Activated T-helper 17 cell treated with anti-CD3 and anti-CD28 coated beads, Interleukin-2, amount 50 U/mL, for 72 hours (primary cell): ENCODE measurements around the gene HMGCS1. TPM values are rescaled to one million over a fixed set of nuclear protein-coding genes. Genes with fewer than 3 reads are reported as not detected.
"Not testable (repeated sequence)": the region's sequence is repeated elsewhere in the genome, so short reads cannot be mapped to it uniquely, and the experiment has no call there.

ENCODE experiments used
- ATAC-seq: fragments of 150-1000 bp; cut with Tn5 transposase; replicated peaks from 2 replicates; pipeline ENCODE4 v1.10.0; 2021; ENCODE audit warnings: mild to moderate bottlenecking, moderate library complexity
- H3K27ac Mint-ChIP-seq: one replicate; pipeline ENCODE4 v1.8.0; 2022; ENCODE audit warnings: mixed read lengths
- H3K27me3 Mint-ChIP-seq: one replicate; pipeline ENCODE4 v1.8.0; 2022; ENCODE audit warnings: mixed read lengths
- H3K36me3 Mint-ChIP-seq: one replicate; pipeline ENCODE4 v1.8.0; 2022; ENCODE audit warnings: low read depth, mild to moderate bottlenecking, mixed read lengths
- H3K4me1 Mint-ChIP-seq: one replicate; pipeline ENCODE4 v1.8.0; 2022; ENCODE audit warnings: mixed read lengths
- H3K4me3 Mint-ChIP-seq: one replicate; pipeline ENCODE4 v1.8.0; 2022; ENCODE audit warnings: mild to moderate bottlenecking, mixed read lengths
- H3K9me3 Mint-ChIP-seq: one replicate; pipeline ENCODE4 v1.8.0; 2022; ENCODE audit warnings: mixed read lengths
- total RNA-seq, 2 donors: library from RNA; stranded (reverse); gene quantifications; one replicate each; pipeline ENCODE4 v1.2.3, GENCODE V29; 2022

The HMGCS1 gene
- total RNA-seq, 2 donors from 2014 or later = 90.2 to 108 TPM

- H3K9me3 Mint-ChIP-seq = no peaks in the 10 kb centered on the region
- H3K27me3 Mint-ChIP-seq = peaks cover 16% of the 10 kb centered on the region
- no peaks in the 10 kb centered on the region for H3K4me1 Mint-ChIP-seq
- H3K4me3 Mint-ChIP-seq = no peak overlapping the region
- H3K27ac Mint-ChIP-seq = no peak overlapping the region
- H3K36me3 Mint-ChIP-seq = no peaks in the 10 kb centered on the region
- no peak for ATAC-seq
Measured at GRCh38 chr5:43275391-43275790, 37.8 kb downstream of the HMGCS1 start.

- Mint-ChIP-seq H3K27ac (no peak overlapping the region), H3K4me3 (no peak overlapping the region), H3K9me3 (no peaks in the 10 kb centered on the region), H3K36me3 (no peaks in the 10 kb centered on the region), H3K4me1 (no peaks in the 10 kb centered on the region), H3K27me3 (peaks cover 22% of the 10 kb centered on the region)
- no peak for ATAC-seq
Measured at GRCh38 chr5:43274435-43275114, 38.6 kb downstream of the HMGCS1 start.

GRCh38 chr5:43273552-43273951 lies 39.7 kb downstream of the HMGCS1 start:
- peaks cover 22% of the 10 kb centered on the region for H3K27me3 Mint-ChIP-seq
- no peak overlapping the region for H3K4me3 Mint-ChIP-seq
- peak overlapping the region; percentile 7 for H3K27ac Mint-ChIP-seq
- no peaks in the 10 kb centered on the region for H3K36me3 Mint-ChIP-seq
- no peak for ATAC-seq
- H3K4me1 Mint-ChIP-seq = no peaks in the 10 kb centered on the region
- no peaks in the 10 kb centered on the region for H3K9me3 Mint-ChIP-seq

GRCh38 chr5:43270645-43271044 lies 42.6 kb downstream of the HMGCS1 start:
- no peak overlapping the region for H3K4me3 Mint-ChIP-seq
- no peaks in the 10 kb centered on the region for H3K36me3 Mint-ChIP-seq
- ATAC-seq = no peak
- H3K27ac Mint-ChIP-seq = no peak overlapping the region
- peaks cover 10% of the 10 kb centered on the region for H3K4me1 Mint-ChIP-seq
- H3K27me3 Mint-ChIP-seq = peaks cover 42% of the 10 kb centered on the region
- H3K9me3 Mint-ChIP-seq = peaks cover 17% of the 10 kb centered on the region

- H3K9me3 Mint-ChIP-seq = peaks cover 17% of the 10 kb centered on the region
- ATAC-seq = peak; percentile 48
- peak overlapping the region; percentile 22 for H3K27ac Mint-ChIP-seq
- H3K4me1 Mint-ChIP-seq = peaks cover 10% of the 10 kb centered on the region
- H3K36me3 Mint-ChIP-seq = no peaks in the 10 kb centered on the region
- peaks cover 60% of the 10 kb centered on the region for H3K27me3 Mint-ChIP-seq
- no peak overlapping the region for H3K4me3 Mint-ChIP-seq
Measured at GRCh38 chr5:43268188-43268820, 44.9 kb downstream of the HMGCS1 start.

GRCh38 chr5:43262269-43262668 lies 50.9 kb downstream of the HMGCS1 start:
- H3K9me3 Mint-ChIP-seq, H3K4me1 Mint-ChIP-seq, H3K4me3 Mint-ChIP-seq, ATAC-seq, H3K36me3 Mint-ChIP-seq, H3K27ac Mint-ChIP-seq: not testable (repeated sequence)
- H3K27me3 Mint-ChIP-seq = peaks cover 35% of the 10 kb centered on the region

GRCh38 chr5:43258116-43258515 lies 55.1 kb downstream of the HMGCS1 start:
- no peak overlapping the region for H3K4me3 Mint-ChIP-seq
- ATAC-seq = peak; percentile 29
- H3K9me3 Mint-ChIP-seq = no peaks in the 10 kb centered on the region
- H3K4me1 Mint-ChIP-seq = no peaks in the 10 kb centered on the region
- no peak overlapping the region for H3K27ac Mint-ChIP-seq
- no peaks in the 10 kb centered on the region for H3K36me3 Mint-ChIP-seq
- peaks cover 30% of the 10 kb centered on the region for H3K27me3 Mint-ChIP-seq

GRCh38 chr5:43256261-43256966 lies 56.8 kb downstream of the HMGCS1 start:
- no peaks in the 10 kb centered on the region for H3K4me1 Mint-ChIP-seq
- H3K27ac Mint-ChIP-seq = no peak overlapping the region
- H3K36me3 Mint-ChIP-seq = no peaks in the 10 kb centered on the region
- peaks cover 23% of the 10 kb centered on the region for H3K27me3 Mint-ChIP-seq
- no peaks in the 10 kb centered on the region for H3K9me3 Mint-ChIP-seq
- no peak for ATAC-seq
- H3K4me3 Mint-ChIP-seq = no peak overlapping the region

- H3K27me3 Mint-ChIP-seq = peaks cover 23% of the 10 kb centered on the region
- no peaks in the 10 kb centered on the region for H3K4me1 Mint-ChIP-seq
- H3K4me3 Mint-ChIP-seq = no peak overlapping the region
- H3K27ac Mint-ChIP-seq = no peak overlapping the region
- no peak for ATAC-seq
- no peaks in the 10 kb centered on the region for H3K36me3 Mint-ChIP-seq
- H3K9me3 Mint-ChIP-seq = no peaks in the 10 kb centered on the region
Measured at GRCh38 chr5:43255704-43256103, 57.5 kb downstream of the HMGCS1 start.

- Mint-ChIP-seq H3K9me3 (no peaks in the 10 kb centered on the region), H3K36me3 (no peaks in the 10 kb centered on the region), H3K4me1 (peaks cover 5% of the 10 kb centered on the region), H3K4me3 (no peak overlapping the region), H3K27me3 (peaks cover 25% of the 10 kb centered on the region), H3K27ac (no peak overlapping the region)
- ATAC-seq = no peak
Measured at GRCh38 chr5:43251754-43252153, 61.5 kb downstream of the HMGCS1 start.

- peaks cover 5% of the 10 kb centered on the region for H3K4me1 Mint-ChIP-seq
- H3K9me3 Mint-ChIP-seq = no peaks in the 10 kb centered on the region
- H3K27ac Mint-ChIP-seq = peak overlapping the region; percentile 42
- H3K36me3 Mint-ChIP-seq = no peaks in the 10 kb centered on the region
- ATAC-seq = peak; percentile 73
- H3K4me3 Mint-ChIP-seq = peak overlapping the region; percentile 19
- H3K27me3 Mint-ChIP-seq = peaks cover 36% of the 10 kb centered on the region
Measured at GRCh38 chr5:43245724-43246385, 67.4 kb downstream of the HMGCS1 start.

- H3K27ac Mint-ChIP-seq = no peak overlapping the region
- H3K9me3 Mint-ChIP-seq = no peaks in the 10 kb centered on the region
- H3K4me1 Mint-ChIP-seq = peaks cover 5% of the 10 kb centered on the region
- H3K4me3 Mint-ChIP-seq = peak overlapping the region; percentile 19
- H3K36me3 Mint-ChIP-seq = no peaks in the 10 kb centered on the region
- peak; percentile 66 for ATAC-seq
- H3K27me3 Mint-ChIP-seq = peaks cover 39% of the 10 kb centered on the region
Measured at GRCh38 chr5:43244823-43245565, 68.2 kb downstream of the HMGCS1 start.

- peak; percentile 11 for ATAC-seq
- H3K27ac Mint-ChIP-seq = no peak overlapping the region
- H3K4me3 Mint-ChIP-seq = no peak overlapping the region
- no peaks in the 10 kb centered on the region for H3K36me3 Mint-ChIP-seq
- H3K9me3 Mint-ChIP-seq = no peaks in the 10 kb centered on the region
- peaks cover 3% of the 10 kb centered on the region for H3K4me1 Mint-ChIP-seq
- H3K27me3 Mint-ChIP-seq = peaks cover 37% of the 10 kb centered on the region
Measured at GRCh38 chr5:43243270-43243669, 69.9 kb downstream of the HMGCS1 start.

GRCh38 chr5:43242196-43242595 lies 71.0 kb downstream of the HMGCS1 start:
- Mint-ChIP-seq H3K4me3 (no peak overlapping the region), H3K27ac (no peak overlapping the region), H3K4me1 (no peaks in the 10 kb centered on the region), H3K36me3 (no peaks in the 10 kb centered on the region), H3K27me3 (peaks cover 33% of the 10 kb centered on the region), H3K9me3 (no peaks in the 10 kb centered on the region)
- no peak for ATAC-seq
